Activated CD4-positive, alpha-beta T cell treated with anti-CD3 and anti-CD28 coated beads for 48 hours (primary cell): Measurements from ENCODE around the gene GPX4.

Experiments used
- DNase-seq: peaks from one replicate; pipeline ENCODE4 v3.0.0-alpha.2; 2020

GPX4 gene

DNA sequence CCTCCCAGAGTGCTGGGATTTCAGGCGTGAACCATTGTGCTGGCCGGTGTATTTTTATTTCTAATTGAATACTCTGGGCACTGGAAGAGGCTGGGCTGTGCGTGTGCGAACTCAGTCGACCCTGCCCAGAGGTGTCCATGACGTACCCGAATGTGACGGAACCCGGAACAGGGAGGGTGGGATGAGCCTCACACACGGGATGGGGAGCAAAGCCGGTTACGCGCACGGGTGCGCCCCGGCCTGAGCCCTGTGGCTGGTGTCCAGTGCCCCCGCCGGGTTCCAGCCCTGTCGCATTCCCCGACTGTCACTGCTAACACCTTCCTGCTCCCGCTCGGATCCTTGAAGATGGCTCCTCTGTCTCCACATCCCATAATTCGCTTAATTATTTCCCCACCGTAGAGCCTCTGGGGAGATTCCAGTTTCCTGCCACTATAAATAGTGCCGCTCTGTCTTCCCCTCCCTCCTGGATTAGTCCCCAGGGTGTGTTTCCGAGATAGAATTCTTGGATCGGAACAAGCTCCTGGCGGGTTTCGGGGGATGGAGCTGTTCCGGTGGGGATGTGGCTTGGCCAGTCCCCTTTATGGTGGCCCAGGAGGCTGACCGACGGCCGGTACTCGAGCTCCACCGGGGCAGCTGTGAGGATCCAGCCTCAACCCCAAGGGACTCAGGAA lies 48.3 kb downstream of the GPX4 start:
- no peak for DNase-seq

DNA sequence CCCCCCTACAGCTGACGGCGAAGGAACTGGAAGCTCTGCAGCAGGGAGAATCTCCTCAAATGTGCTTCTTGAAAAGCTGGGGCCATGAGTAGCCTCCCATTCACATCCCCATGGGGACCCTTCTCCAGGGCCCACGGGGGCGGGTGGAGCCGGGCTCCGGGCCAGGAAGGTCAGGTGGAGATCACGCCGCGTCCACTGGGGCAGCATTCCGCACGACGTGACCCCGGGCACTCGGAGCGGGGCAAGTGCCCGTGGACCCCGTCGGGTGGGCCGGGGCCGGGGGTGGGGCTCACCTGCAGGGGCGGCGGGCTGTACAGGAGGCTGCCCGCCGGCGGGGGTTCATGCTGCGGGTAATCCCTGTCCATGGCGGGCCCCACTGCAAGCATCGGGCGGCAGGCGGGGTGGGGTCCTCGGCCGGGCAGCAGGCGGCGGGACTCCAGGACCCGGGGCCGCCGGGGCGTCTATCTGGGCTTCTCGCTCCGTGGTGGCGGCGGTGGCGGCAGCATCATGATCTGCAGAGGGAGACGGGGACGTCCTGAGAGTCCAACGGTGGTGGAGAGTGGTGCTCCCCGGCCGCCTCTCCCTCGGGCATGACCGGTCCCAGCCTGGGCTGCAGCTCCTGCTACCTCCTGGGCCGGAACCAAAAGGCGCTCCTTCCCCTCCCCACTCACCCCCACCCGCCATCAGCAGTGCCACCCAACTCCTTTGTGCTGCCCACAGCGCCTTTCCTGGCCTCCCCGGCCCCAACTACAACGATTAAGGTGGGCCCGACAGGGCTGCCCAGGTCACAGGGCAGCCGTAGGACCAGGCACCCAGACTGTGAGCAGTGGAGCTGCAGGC lies 50.3 kb downstream of the GPX4 start:
- no peak for DNase-seq

- no peak for DNase-seq
These were observed 51.0 kb downstream of the GPX4 start for GRCh38 chr19:1154731-1155351.

DNA sequence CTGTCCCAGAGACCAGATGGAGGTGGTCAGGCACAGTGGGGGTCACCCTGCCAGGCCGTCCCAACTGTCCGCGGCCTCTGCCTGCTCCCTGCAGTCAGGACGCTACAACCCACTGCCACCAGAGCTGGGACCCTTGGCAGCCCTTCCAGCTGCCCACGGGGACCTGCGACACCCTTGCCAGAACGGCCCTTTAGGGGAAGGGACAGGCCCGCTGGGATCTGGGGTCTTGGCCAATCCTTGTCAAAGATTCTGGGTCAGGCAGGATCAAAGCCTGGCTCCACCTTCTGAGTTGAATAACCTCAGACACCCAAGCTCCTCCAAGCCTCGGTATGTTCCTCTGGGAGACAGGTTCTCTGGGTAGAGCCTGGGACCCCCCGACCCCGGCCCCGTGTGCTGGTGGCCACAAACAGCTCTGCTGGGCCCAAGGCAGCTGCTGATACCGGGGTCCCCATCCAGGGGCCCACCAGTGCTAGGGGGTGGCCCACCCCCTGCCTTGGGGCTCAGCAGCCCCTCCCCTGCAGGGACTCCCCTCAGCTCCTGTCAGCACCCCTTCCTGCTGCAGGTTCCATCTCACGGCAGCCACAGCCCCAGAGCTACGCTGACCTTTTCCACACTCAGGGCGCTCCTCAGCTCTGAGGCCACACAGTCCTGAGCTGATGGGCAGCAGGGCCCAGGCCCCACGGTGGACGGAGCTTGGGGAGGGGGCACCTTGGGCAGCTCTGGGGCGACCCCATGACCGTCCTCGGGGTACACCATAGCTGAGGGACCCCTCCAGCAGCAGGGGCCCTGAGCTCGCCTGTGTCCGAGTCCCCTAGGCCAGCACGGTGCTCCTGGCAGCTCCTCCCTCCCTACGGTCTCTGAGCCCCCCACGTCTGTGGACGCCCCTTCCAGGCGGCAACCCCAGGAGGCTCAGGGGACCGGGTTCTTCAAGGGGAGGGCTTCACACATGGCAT lies 51.8 kb downstream of the GPX4 start:
- DNase-seq: no peak
